Karpas-422 (cell line): ENCODE results near the gene ANKLE1. TPM values are rescaled to one million over a fixed set of nuclear protein-coding genes. Genes with fewer than 3 reads are reported as not detected.

Experiments used
- DNase-seq: peaks from one replicate; pipeline ENCODE4 v3.0.0-alpha.2; 2015
- H2AFZ ChIP-seq: fragments of 200-600 bp; sonication (generic); 2 replicates; pipeline ENCODE4 v1.6.1; 2014; ENCODE audit warnings: antibody characterized with exemption, low read length, mixed read lengths
- H3K27ac ChIP-seq: fragments of 200-600 bp; sonication (generic); 2 replicates; pipeline ENCODE4 v1.5.1; 2014; ENCODE audit warnings: mild to moderate bottlenecking, low read length, moderate library complexity
- H3K27me3 ChIP-seq: fragments of 200-600 bp; sonication (generic); 2 replicates; pipeline ENCODE4 v1.6.1; 2014; ENCODE audit warnings: low read length, mixed read lengths
- H3K36me3 ChIP-seq: fragments of 200-600 bp; sonication (generic); 2 replicates; pipeline ENCODE4 v1.6.1; 2014; ENCODE audit warnings: low read length, mixed read lengths; ENCODE audit not compliant: insufficient read depth
- H3K4me1 ChIP-seq: fragments of 200-600 bp; sonication (generic); 2 replicates; pipeline ENCODE4 v1.6.1; 2014; ENCODE audit warnings: mild to moderate bottlenecking, low read length, mixed read lengths
- H3K4me2 ChIP-seq: fragments of 200-600 bp; sonication (generic); 2 replicates; pipeline ENCODE4 v1.6.1; 2014; ENCODE audit warnings: low read length, low read depth, mild to moderate bottlenecking; ENCODE audit not compliant: poor library complexity, severe bottlenecking
- H3K4me3 ChIP-seq: fragments of 200-600 bp; sonication (generic); 2 replicates; pipeline ENCODE4 v1.5.1; 2014; ENCODE audit warnings: mild to moderate bottlenecking, antibody characterized with exemption, low read length, mixed read lengths
- H3K79me2 ChIP-seq: fragments of 200-600 bp; sonication (generic); 2 replicates; pipeline ENCODE4 v1.6.1; 2014; ENCODE audit warnings: mild to moderate bottlenecking, low read length, mixed read lengths
- H3K9ac ChIP-seq: fragments of 200-600 bp; sonication (generic); 2 replicates; pipeline ENCODE4 v1.6.0; 2014; ENCODE audit warnings: low read length
- H3K9me2 ChIP-seq: fragments of 200-600 bp; sonication (generic), shearing (Covaris generic); replicated peaks from 2 replicates; pipeline ENCODE4 v1.6.0; 2014; ENCODE audit warnings: mild to moderate bottlenecking, low read length, moderate library complexity; ENCODE audit not compliant: insufficient read depth
- H3K9me3 ChIP-seq: fragments of 300-700, 200-600 bp; sonication (generic); 2 replicates; pipeline ENCODE4 v1.6.1; 2014; ENCODE audit warnings: low read length, mixed read lengths
- H4K20me1 ChIP-seq: fragments of 200-600 bp; sonication (generic); 2 replicates; pipeline ENCODE4 v1.6.1; 2014; ENCODE audit warnings: mild to moderate bottlenecking, antibody characterized with exemption, low read length, low read depth; ENCODE audit not compliant: insufficient read depth
- total RNA-seq: library from RNA; depleted of rRNA; stranded (reverse); fragments of >200 nt; shearing (Covaris generic); gene quantifications from 2 replicates; pipeline ENCODE4 v1.2.3, GENCODE V29; 2014; ENCODE audit warnings: low replicate concordance

Gene ANKLE1
- total RNA-seq, 1 experiment from 2014 or later: 19.6 TPM

DNA sequence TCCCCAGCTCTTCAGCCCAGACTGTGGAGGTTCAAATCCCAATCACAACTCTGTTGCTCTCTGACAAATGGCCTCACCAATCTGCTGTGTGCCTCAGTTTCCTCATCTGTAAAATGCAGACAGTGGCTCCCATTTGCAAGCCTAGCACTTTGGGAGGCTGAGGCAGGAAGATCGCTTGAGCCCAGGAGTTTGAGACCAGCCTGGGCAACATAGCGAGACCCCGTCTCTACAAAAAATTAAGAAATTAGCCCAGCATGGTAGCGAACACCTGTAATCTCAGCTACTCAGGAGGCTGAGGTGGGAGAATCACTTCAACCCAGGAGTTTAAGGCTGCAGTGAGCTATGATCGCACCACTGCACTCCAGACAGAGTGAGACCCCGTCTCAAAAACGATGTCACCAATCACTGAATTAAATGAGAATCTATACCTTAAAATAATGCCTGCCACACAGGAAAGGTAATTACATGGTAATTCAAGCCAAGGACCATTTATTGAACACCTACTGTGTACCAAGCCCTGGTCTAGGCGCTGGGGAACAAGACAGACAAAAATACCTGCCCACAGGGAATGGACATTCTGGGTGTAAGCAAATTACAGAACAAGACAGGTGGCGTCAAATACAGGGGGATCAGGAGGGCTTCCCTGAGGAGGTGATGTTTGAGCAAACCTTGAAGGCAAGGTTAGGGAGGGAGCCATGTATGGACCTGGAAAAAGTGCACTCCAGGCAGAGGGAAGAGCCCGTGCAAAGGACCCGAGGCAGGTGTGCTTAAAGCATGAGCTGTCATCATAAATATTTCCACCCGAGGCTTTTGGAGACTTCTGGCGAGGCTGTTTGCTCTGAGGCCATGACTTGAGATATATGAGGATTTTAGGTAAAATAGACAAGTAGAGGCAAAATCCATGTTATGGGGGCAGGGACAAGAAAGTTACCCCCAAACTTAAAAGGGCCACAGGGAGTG, 43.7 kb upstream of the ANKLE1 start:
- peaks cover 12% of the 10 kb centered on the region for H4K20me1 ChIP-seq
- no peaks in the 10 kb centered on the region for H3K9me3 ChIP-seq
- H3K36me3 ChIP-seq: no peaks in the 10 kb centered on the region
- H3K4me1 ChIP-seq: peaks cover 31% of the 10 kb centered on the region
- no peak overlapping the region for H3K4me3 ChIP-seq
- H3K27ac ChIP-seq: no peak overlapping the region
- no peak overlapping the region for H2AFZ ChIP-seq
- H3K79me2 ChIP-seq: peaks cover 28% of the 10 kb centered on the region
- DNase-seq: no peak
- no peak overlapping the region for H3K4me2 ChIP-seq
- H3K9me2 ChIP-seq: no peaks in the 10 kb centered on the region
- no peaks in the 10 kb centered on the region for H3K27me3 ChIP-seq
- no peak overlapping the region for H3K9ac ChIP-seq

DNA sequence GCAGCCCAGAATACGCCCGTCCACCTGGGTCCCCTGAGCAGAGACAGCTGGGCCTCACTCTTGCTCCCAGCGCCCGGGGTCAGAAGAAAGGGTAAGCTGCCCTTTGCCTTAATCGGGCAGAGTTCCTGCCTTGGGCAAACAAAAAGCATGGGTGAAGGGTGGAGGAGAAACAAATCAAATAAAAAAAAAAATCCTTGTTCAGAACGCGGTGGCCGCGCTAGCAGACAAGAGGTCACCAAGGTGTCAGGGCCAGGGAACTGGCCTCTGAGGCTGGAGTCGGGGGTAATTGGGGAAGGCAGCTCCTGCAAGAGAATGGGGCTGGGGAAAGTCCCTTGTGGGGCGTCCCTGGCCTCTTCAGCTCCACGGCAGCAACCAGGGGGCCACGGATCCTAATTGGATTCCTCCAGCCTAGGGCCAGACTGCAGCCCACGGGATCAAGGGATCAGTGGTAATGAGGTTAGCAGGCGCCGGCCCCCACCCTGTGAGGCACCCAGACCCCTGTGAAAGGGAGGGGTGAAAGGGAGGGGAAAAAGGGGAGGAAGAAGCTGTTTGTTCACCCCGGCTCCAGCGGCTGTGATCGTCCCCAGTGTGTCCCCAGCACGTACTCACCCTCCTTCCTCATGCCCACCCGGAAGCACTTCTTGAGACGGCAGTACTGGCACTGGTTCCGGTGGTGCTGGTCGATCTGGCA, 41.5 kb upstream of the ANKLE1 start:
- H4K20me1 ChIP-seq: peaks cover 16% of the 10 kb centered on the region
- H2AFZ ChIP-seq: no peak overlapping the region
- no peak overlapping the region for H3K4me3 ChIP-seq
- H3K9me2 ChIP-seq: no peaks in the 10 kb centered on the region
- no peaks in the 10 kb centered on the region for H3K27me3 ChIP-seq
- peaks cover 36% of the 10 kb centered on the region for H3K4me1 ChIP-seq
- no peak overlapping the region for H3K27ac ChIP-seq
- H3K79me2 ChIP-seq: peaks cover 25% of the 10 kb centered on the region
- no peak overlapping the region for H3K4me2 ChIP-seq
- no peaks in the 10 kb centered on the region for H3K36me3 ChIP-seq
- no peak for DNase-seq
- no peaks in the 10 kb centered on the region for H3K9me3 ChIP-seq
- H3K9ac ChIP-seq: no peak overlapping the region

DNA sequence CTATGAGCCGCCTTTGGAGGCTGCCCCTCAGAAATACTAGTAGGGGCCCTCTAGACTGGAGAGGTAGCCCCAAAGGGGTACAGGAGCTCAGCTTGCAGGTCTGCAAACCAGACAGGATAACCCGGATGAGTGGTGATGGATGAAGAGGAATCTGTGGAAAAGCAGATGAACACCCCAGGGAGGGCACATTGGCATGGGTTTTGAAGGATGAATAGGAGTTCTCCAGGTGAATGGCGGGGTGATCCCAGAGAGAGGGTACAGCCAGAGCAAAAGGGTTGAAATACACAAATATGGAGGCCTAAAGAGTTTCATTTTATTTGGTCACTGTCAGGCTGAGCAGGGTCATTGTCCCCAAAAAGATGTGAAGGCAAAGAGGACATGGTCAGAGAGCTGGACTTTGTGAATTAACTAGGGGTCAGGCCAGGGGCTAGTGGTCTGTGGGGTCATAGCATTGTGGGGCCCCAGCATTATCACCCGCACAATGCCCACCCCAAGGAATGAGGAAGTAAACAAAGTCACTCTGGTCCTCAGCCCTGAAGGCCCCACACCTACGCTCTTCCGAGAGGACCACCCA, 40.8 kb upstream of the ANKLE1 start:
- Histone ChIP-seq H3K4me3 (no peak overlapping the region), H3K27ac (no peak overlapping the region), H2AFZ (no peak overlapping the region), H3K79me2 (peaks cover 24% of the 10 kb centered on the region), H3K4me2 (no peak overlapping the region), H3K4me1 (peaks cover 36% of the 10 kb centered on the region), H4K20me1 (peaks cover 16% of the 10 kb centered on the region), H3K36me3 (no peaks in the 10 kb centered on the region), H3K9me3 (no peaks in the 10 kb centered on the region), H3K27me3 (no peaks in the 10 kb centered on the region), H3K9me2 (no peaks in the 10 kb centered on the region), H3K9ac (no peak overlapping the region)
- DNase-seq: no peak

DNA sequence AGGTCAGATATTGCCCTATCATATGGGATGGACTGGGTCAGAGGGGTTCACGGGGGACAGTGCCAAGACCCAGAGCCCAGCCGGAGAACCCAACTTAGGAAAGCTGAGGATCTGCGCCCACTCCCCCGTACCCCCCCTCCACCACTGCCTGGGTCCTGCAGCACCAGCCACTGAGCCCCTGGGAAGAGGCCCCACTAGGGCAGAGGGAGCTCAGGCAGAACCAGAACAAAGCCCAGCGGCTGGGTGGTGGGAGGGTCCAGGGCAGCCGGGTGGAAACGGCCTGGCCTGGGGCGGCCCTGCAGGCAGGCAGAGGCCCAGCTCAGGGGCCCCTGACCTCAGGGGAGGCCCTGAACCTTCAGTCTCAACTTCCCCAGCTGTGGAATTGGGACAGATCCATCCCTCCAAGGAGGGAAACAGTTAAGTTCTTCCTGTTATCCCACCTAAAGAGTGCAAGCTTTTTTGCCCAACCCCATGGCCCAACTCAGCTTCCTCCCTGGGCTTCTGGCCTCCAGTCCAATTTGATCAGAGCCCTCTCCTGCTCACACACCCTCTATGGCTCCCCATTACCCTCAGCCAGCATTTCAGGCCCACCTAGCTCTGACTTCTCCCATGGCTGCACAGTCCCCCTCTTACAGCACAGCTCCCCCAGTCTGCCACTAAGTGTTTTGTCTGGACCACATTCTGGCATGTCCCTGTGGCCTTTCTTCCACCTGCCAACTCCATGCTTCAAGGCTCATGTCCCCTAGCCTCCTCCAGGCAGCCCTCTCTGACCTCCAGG, 39.1 kb upstream of the ANKLE1 start:
- Histone ChIP-seq H3K4me3 (no peak overlapping the region), H3K4me2 (peak overlapping the region; percentile 73), H3K9ac (no peak overlapping the region), H4K20me1 (peaks cover 16% of the 10 kb centered on the region), H3K9me3 (no peaks in the 10 kb centered on the region), H3K4me1 (peaks cover 38% of the 10 kb centered on the region), H3K36me3 (no peaks in the 10 kb centered on the region), H2AFZ (no peak overlapping the region), H3K27ac (peak overlapping the region; percentile 31), H3K27me3 (no peaks in the 10 kb centered on the region), H3K79me2 (peaks cover 24% of the 10 kb centered on the region), H3K9me2 (no peaks in the 10 kb centered on the region)
- no peak for DNase-seq

DNA sequence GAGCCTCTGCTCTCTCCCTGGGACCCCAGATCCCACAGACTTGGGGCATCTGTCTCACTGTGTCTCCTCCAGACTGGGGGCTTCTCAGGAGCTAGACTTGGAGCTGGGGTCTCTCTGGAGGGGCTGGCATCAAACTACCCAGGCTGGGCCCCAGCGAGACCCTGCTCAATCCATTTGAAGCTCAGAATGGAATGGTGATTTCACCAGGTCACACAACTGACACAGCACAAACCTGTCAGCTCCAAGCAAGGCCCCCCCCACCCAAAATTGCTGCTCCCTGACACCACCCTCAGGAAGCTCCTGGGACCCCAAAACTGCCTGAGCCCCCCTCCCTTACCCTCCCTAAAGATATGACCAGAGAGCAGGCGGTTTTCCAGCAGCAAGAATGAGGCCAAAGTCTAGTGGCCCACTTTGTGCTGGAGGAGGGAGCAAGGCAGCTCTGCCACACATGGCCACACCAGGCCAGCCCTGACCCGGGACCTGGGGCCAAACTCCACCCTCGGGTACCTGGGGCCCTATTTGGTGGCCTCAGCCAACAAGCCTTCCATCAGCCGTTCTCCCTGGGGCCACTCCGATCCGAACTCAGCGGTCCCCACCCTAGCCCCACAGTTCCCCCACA, 38.4 kb upstream of the ANKLE1 start:
- Histone ChIP-seq H3K27me3 (no peaks in the 10 kb centered on the region), H3K36me3 (no peaks in the 10 kb centered on the region), H3K9me3 (no peaks in the 10 kb centered on the region), H2AFZ (no peak overlapping the region), H3K4me1 (peaks cover 40% of the 10 kb centered on the region), H4K20me1 (peaks cover 16% of the 10 kb centered on the region), H3K9me2 (no peaks in the 10 kb centered on the region), H3K79me2 (peaks cover 24% of the 10 kb centered on the region), H3K27ac (no peak overlapping the region), H3K4me2 (peak overlapping the region; percentile 73), H3K9ac (0 out of 2 replicates have a peak overlapping the region, but pooled peaks have one; percentile 14), H3K4me3 (peak overlapping the region; percentile 58; the same call in 1 of the 2 replicates)
- no peak for DNase-seq

DNA sequence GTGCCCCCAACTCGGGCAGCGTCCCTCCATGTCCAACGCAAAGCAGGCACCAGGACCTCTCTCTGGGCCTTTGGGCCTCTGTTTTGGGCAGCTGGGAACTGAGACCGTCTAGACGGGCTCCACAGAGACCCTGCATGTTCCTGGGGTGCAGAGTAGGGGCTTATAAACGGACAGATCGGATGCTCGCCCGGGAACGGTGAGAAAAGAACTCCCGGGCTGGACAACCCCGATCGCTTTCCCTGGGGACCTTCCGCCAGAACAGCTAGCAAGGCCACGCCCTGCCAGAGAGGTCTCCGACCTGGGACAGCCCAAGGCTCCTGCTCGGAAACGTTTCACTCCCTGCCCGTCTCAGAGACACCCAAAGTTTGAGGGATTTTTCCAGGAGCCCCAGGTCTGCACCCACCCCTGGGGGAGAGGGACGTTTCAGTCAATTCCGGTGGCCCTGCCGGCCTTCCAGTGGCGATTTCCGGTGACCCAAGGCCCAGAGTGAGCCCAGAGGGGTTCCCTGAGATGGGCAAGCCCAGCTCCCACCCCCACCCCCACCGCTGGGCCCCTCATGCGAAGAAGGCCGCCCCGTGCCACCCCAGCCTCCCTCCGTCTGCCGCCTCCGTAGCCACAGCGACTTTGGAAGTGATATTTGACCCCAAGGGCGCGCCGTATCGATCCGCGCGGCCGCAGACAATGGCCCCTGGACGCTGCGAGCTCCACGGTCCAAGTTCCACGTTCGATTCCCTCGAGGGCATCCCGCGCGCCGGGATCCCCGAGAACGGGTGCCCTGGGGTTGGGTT, 37.7 kb upstream of the ANKLE1 start:
- Histone ChIP-seq H2AFZ (no peak overlapping the region), H3K4me1 (peaks cover 43% of the 10 kb centered on the region), H4K20me1 (peaks cover 16% of the 10 kb centered on the region), H3K9me2 (no peaks in the 10 kb centered on the region), H3K36me3 (no peaks in the 10 kb centered on the region), H3K27me3 (no peaks in the 10 kb centered on the region), H3K9me3 (no peaks in the 10 kb centered on the region), H3K4me2 (peak overlapping the region; percentile 73), H3K9ac (peak overlapping the region; percentile 77), H3K4me3 (peak overlapping the region; percentile 58), H3K79me2 (peaks cover 24% of the 10 kb centered on the region), H3K27ac (no peak overlapping the region)
- no peak for DNase-seq
